Choroid plexus epithelial cell (primary cell): ENCODE measurements around the gene SAMD1.

Source experiments
- DNase-seq: peaks from one replicate; pipeline ENCODE4 v3.0.0-alpha.2; 2010; ENCODE audit warnings: low read depth
- H3K4me3 ChIP-seq: 2 replicates; pipeline ENCODE4 v1.5.1; 2011; ENCODE audit warnings: low read depth, mild to moderate bottlenecking, control low read depth, low read length, moderate library complexity
- TF ChIP-seq, protein P1 (sequence below): conservative IDR thresholded peaks from 2 replicates; pipeline ENCODE4 v1.5.1; 2011; ENCODE audit warnings: low read depth, mild to moderate bottlenecking, control low read depth, inconsistent platforms, low read length, moderate library complexity

The SAMD1 gene

GRCh38 chr19:14091081-14091812, 696 bp upstream of the SAMD1 start:
- peak overlapping the region; percentile 64 for H3K4me3 ChIP-seq
- DNase-seq = peak; percentile 59
- TF ChIP-seq, protein P1, sequence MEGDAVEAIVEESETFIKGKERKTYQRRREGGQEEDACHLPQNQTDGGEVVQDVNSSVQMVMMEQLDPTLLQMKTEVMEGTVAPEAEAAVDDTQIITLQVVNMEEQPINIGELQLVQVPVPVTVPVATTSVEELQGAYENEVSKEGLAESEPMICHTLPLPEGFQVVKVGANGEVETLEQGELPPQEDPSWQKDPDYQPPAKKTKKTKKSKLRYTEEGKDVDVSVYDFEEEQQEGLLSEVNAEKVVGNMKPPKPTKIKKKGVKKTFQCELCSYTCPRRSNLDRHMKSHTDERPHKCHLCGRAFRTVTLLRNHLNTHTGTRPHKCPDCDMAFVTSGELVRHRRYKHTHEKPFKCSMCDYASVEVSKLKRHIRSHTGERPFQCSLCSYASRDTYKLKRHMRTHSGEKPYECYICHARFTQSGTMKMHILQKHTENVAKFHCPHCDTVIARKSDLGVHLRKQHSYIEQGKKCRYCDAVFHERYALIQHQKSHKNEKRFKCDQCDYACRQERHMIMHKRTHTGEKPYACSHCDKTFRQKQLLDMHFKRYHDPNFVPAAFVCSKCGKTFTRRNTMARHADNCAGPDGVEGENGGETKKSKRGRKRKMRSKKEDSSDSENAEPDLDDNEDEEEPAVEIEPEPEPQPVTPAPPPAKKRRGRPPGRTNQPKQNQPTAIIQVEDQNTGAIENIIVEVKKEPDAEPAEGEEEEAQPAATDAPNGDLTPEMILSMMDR = peak; percentile 33

- peak overlapping the region; percentile 59 for H3K4me3 ChIP-seq
- TF ChIP-seq, protein P1 = no peak
- DNase-seq = peak; percentile 77
These were observed 666 bp downstream of the SAMD1 start for GRCh38 chr19:14089662-14090508.

DNA sequence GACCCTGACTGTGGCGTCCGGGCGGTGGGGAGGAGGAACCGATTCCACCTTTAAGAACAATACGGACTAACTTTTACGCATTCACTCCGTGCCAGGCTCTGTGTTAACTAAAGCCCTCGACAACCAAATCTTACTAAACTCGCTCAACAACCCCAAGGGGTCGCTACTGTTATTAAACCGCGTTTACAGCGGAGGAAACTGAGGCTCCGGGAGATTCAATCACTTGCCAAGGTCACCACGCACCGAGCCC, 1.2 kb downstream of the SAMD1 start:
- TF ChIP-seq, protein P1 = peak; percentile 38
- peak overlapping the region; percentile 59 for H3K4me3 ChIP-seq
- peak; percentile 46 for DNase-seq

DNA sequence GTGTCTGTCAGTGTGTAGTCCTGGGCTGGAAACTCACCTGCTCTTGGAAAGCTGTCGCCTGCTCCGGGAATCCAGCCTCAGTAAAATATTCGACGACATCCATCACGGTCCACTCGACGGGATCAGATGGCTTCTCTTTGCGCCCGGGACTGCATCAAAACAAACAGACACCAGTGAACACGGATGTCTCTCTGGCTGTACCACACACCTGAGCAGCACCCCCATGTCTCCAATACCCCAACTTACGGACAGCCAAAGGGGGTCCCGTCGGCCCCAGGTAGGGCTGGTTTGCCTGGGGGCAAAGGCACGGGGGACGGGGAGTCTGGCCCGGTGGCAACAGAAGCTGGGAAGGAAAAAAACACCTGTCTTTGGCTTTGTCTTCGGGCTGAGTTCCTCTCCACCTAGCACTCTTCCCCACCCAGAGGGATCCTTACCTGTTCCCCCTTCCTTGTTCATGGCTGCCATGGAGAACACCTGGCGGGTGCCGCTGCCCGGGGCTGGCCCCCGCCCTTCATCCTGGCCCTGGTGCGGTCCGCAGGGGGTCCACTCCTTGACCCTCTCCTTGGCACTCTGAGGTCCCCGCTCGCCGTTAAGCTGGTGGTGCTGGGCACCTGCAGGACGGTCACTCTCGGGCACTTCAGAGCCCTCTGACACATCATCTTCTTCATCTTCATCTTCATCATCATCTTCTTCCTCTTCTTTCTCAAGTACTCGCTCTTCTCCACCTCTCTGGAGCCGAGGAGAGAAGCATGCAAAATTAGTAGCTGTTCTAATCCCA, 1.7 kb downstream of the SAMD1 start:
- peak overlapping the region; percentile 59 for H3K4me3 ChIP-seq
- no peak for DNase-seq
- TF ChIP-seq, protein P1 = no peak

DNA sequence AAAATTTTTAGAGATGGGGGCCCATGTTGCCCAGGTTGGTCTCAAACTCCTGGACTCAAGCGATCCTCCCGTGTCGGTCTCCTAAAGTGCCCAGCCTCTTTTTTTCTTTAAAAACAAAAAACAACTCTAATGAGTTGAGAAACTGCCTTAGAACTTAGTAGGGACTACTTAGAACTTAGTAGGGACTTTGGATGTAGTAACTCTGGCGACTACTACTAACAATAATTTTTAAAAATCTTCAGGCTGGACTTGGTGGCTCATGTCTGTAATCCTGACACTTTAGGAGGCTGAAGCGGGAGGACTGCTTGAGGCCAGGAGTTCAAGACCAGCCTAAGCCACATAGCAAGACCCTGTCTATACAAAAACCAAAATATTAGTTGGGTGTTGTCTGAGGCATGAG, 4.5 kb downstream of the SAMD1 start:
- H3K4me3 ChIP-seq = no peak overlapping the region
- TF ChIP-seq, protein P1 = no peak
- no peak for DNase-seq

DNA sequence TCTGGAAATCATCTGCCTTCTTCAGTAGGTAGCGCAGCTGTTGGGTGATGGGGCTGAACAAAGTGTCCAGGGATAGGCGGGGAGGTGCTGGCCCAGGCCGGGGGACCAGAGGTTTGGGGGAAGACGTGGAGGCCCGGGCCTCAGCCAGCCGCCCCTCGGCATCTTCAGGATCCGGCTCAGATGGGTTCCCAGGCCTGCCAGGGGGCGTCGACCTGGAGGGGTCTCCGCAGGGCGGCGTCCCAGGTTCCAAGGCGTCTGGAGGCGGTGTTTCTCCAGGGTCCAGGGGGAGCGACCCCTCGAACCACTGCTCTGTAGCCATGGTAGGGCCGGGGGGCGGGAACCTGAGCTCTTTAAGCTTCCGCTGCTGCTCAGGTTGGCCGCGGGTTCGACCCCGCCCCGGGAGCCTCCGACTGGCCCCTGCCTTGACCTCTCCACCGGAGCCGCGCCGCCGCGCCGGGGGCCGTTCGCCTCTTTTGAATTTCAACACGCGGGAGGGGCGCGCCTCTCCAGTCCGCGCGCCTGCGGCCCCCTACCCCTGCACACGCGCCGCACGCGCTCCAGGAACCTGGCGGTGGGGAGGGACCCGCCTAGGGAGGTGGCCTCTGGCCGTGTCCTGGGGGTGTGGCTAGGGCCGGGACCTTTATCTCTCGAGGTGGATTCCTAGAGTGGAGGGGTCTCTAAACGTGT, 5.1 kb downstream of the SAMD1 start, which contains the start of gene C19orf67:
Gene C19orf67, minus strand, starts transcription at position 475 of the 687 bp plus-strand sequence. Its CDS starts 156 bp downstream, at position 319.
- no peak within 1 kb of the TSS for H3K4me3 ChIP-seq
- TF ChIP-seq, protein P1 = no peak
- DNase-seq = no peak
